ENCODE measurements around the gene SCRN2.

DNA sequence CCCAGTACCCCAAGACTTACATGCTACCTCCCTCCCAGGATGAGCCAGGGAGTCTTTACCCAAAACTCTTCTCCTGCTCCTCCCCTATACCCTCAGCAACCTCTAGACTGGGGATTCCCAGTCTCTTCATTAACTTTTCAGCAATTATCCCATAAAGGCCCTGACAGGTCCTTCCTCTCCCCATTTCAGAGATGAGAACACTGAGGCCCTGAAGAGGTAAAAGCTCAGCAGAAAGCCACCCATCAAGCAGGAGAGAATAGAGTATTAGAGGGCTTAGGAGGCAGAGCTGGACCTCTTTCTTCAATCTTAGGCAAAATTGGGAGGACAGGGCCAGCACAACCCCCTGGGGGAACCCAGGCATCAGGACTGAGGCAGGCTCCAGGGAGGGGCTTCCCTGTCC, 15.8 kb upstream of the SCRN2 start:
- TF ChIP-seq GATA3 (IDR thresholded peaks at IDR 0.05; ENCODE audit: low read depth, low read length) (no peak), GATA2 (IDR thresholded peaks at IDR 0.05; ENCODE audit: low read depth, low read length) (no peak)

Measured in SH-SY5Y (cell line).